DOHH2 (cell line): ENCODE results near the gene CD79A.

Experiments used
- H3F3A ChIP-seq: fragments of 200-600 bp; sonication (generic), shearing (Covaris generic); 2 replicates; pipeline ENCODE4 v1.6.0; 2016; ENCODE audit warnings: antibody characterized with exemption, mild to moderate bottlenecking; ENCODE audit not compliant: control insufficient read depth, insufficient read depth
- H3K27ac ChIP-seq: fragments of 200-600 bp; sonication (generic); 2 replicates; pipeline ENCODE4 v1.5.1; 2014; ENCODE audit warnings: low read depth, mild to moderate bottlenecking, low read length, moderate library complexity
- H3K27me3 ChIP-seq: fragments of 200-600 bp; sonication (generic); 2 replicates; pipeline ENCODE4 v1.6.1; 2014; ENCODE audit warnings: mild to moderate bottlenecking, low read length, mixed read lengths; ENCODE audit not compliant: control insufficient read depth
- H3K36me3 ChIP-seq: fragments of 200-600 bp; sonication (generic); 2 replicates; pipeline ENCODE4 v1.6.1; 2014; ENCODE audit warnings: mild to moderate bottlenecking, low read length, moderate library complexity, mixed read lengths; ENCODE audit not compliant: control insufficient read depth
- H3K4me1 ChIP-seq: fragments of 200-600 bp; sonication (generic); 2 replicates; pipeline ENCODE4 v1.6.1; 2014; ENCODE audit warnings: mild to moderate bottlenecking, low read length, mixed read lengths; ENCODE audit not compliant: control insufficient read depth
- H3K4me2 ChIP-seq: fragments of 200-600 bp; sonication (generic); 2 replicates; pipeline ENCODE4 v1.6.0; 2014; ENCODE audit warnings: mild to moderate bottlenecking, low read length, moderate library complexity
- H3K4me3 ChIP-seq: fragments of 200-600 bp; sonication (generic); 2 replicates; pipeline ENCODE4 v1.5.1; 2014; ENCODE audit warnings: mild to moderate bottlenecking, low read length, mixed read lengths
- H3K79me2 ChIP-seq: fragments of 200-600 bp; sonication (generic); 2 replicates; pipeline ENCODE4 v1.6.1; 2014; ENCODE audit warnings: mild to moderate bottlenecking, low read length, mixed read lengths; ENCODE audit not compliant: control insufficient read depth
- H3K9me2 ChIP-seq: fragments of 200-600 bp; sonication (generic); replicated peaks from 2 replicates; pipeline ENCODE4 v1.6.1; 2014; ENCODE audit warnings: mild to moderate bottlenecking, low read length, mixed read lengths; ENCODE audit not compliant: control insufficient read depth
- H3K9me3 ChIP-seq: fragments of 200-600 bp; sonication (generic); 2 replicates; pipeline ENCODE4 v1.6.1; 2014; ENCODE audit warnings: antibody characterized with exemption, low read length, mixed read lengths; ENCODE audit not compliant: control insufficient read depth, insufficient read depth
- H4K20me1 ChIP-seq: fragments of 200-600 bp; sonication (generic); 2 replicates; pipeline ENCODE4 v1.6.0; 2014; ENCODE audit warnings: low read depth, mild to moderate bottlenecking, antibody characterized with exemption, low read length, moderate library complexity; ENCODE audit not compliant: control insufficient read depth, insufficient read depth
- CTCF ChIP-seq: fragments of 200-600 bp; sonication (generic); IDR thresholded peaks from one replicate; pipeline ENCODE4 v1.5.1; 2014; ENCODE audit warnings: antibody characterized with exemption, mild to moderate bottlenecking, low read depth, low read length; ENCODE audit not compliant: poor library complexity, severe bottlenecking
- EZH2phosphoT487 ChIP-seq: fragments of 200-600 bp; sonication (generic); IDR thresholded peaks from 2 replicates; pipeline ENCODE4 v1.6.1; 2017; ENCODE audit warnings: borderline replicate concordance, mild to moderate bottlenecking, antibody characterized with exemption, low read length, moderate library complexity, mixed read lengths

CD79A gene

GRCh38 chr19:41877916-41878905, 1.1 kb downstream of the CD79A start:
- Histone ChIP-seq H3K9me2 (no peaks in the 10 kb centered on the region), H3K79me2 (peaks cover 36% of the 10 kb centered on the region), H3K4me1 (peaks cover 82% of the 10 kb centered on the region), H3K4me3 (peak overlapping the region; percentile 91), H4K20me1 (no peaks in the 10 kb centered on the region), H3F3A (peaks cover 66% of the 10 kb centered on the region), H3K9me3 (no peaks in the 10 kb centered on the region), H3K36me3 (peaks cover 59% of the 10 kb centered on the region), H3K27me3 (no peaks in the 10 kb centered on the region; the same call in 1 of the 2 replicates), H3K27ac (peak overlapping the region; percentile 99), H3K4me2 (peak overlapping the region; percentile 93)
- TF ChIP-seq CTCF (peak; percentile 30), EZH2phosphoT487 (no peak)

GRCh38 chr19:41879080-41879479, 2.0 kb downstream of the CD79A start:
- Histone ChIP-seq H3K4me3 (peak overlapping the region; percentile 91), H3K36me3 (peaks cover 63% of the 10 kb centered on the region), H3K4me1 (peaks cover 74% of the 10 kb centered on the region), H3K27ac (peak overlapping the region; percentile 99), H3K9me3 (no peaks in the 10 kb centered on the region), H3K4me2 (peak overlapping the region; percentile 93), H3K9me2 (no peaks in the 10 kb centered on the region), H3K79me2 (peaks cover 44% of the 10 kb centered on the region), H4K20me1 (no peaks in the 10 kb centered on the region), H3F3A (peaks cover 68% of the 10 kb centered on the region), H3K27me3 (no peaks in the 10 kb centered on the region; the same call in 1 of the 2 replicates)
- TF ChIP-seq EZH2phosphoT487 (no peak), CTCF (no peak)

- Histone ChIP-seq H3K27ac (peak overlapping the region; percentile 99), H3K79me2 (peaks cover 50% of the 10 kb centered on the region), H3K9me2 (no peaks in the 10 kb centered on the region), H3K36me3 (peaks cover 69% of the 10 kb centered on the region), H3K4me1 (peaks cover 68% of the 10 kb centered on the region), H3F3A (peaks cover 64% of the 10 kb centered on the region), H3K4me3 (peak overlapping the region; percentile 91), H3K9me3 (no peaks in the 10 kb centered on the region), H3K4me2 (peak overlapping the region; percentile 93), H4K20me1 (no peaks in the 10 kb centered on the region), H3K27me3 (no peaks in the 10 kb centered on the region; the same call in 1 of the 2 replicates)
- TF ChIP-seq CTCF (no peak), EZH2phosphoT487 (no peak)
Measured at GRCh38 chr19:41879670-41880328, 2.7 kb downstream of the CD79A start.
